ENCODE results near the gene BHLHA15. TPM values are rescaled to one million over a fixed set of nuclear protein-coding genes. Genes with fewer than 3 reads are reported as not detected.

The BHLHA15 gene
- polyA plus RNA-seq, 1 donor (not counting 4 experiments of a cell fraction or from before 2014, with no cell fraction given), result not detected

DNA sequence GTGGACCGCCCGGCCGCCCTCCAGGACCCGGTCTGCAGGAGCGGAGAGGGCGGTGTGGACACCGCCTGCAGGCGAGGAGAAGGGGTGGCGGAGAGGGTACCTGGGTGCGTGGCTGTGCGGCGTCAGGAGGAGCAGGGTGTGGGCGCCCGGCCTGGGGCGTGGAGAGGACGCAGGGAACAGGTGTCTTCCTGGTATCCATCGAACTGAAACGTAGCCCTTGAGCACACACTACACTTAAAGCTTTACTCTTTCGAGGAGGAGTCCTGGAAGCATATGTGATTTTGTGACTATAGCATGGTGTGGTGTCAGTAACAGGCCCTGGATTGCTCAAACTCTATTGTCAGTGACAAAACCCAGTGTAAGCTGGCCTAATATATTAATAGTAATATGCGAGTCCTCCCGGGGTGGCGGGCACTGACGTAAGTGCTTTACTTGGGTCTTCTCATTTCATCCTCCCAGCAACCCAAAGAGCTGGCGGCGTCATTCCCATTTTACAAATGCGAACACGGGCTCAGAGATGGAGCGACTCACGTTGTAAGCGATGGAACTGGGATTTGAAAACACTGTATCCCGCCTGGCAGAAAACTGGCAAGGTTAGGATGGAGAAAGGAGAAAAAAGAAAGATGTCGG lies 41.3 kb downstream of the BHLHA15 start:
- H3K36me3 ChIP-seq (ENCODE audit: control insufficient read depth in 2 of 2, extremely low read depth in 1 of 2, insufficient read depth in 2 of 2, low read length in 2 of 2), result peaks cover 0 to 5% of the 10 kb centered on the region in 2 experiments
- H3K9me1 ChIP-seq (ENCODE audit: control insufficient read depth, extremely low read depth, insufficient read depth, low read length), result no peaks in the 10 kb centered on the region
- H3K4me3 ChIP-seq (ENCODE audit: control insufficient read depth in 2 of 3, extremely low read depth in 1 of 3, insufficient read depth in 2 of 3, low read depth in 1 of 3, low read length in 3 of 3), result peak overlapping the region; percentile 79 to 96 (median 88)
- peak overlapping the region; percentile 80 for H3K9ac ChIP-seq (ENCODE audit: control insufficient read depth, extremely low read depth, insufficient read depth, low read length)
- DNase-seq (ENCODE audit: low read depth, low spot score) (no peak), FAIRE-seq (no peak)
- no peaks in the 10 kb centered on the region for H4K20me1 ChIP-seq (ENCODE audit: control insufficient read depth, extremely low read depth, insufficient read depth, low read length)
- peak overlapping the region; percentile 81 for H3K4me2 ChIP-seq (ENCODE audit: control insufficient read depth, extremely low read depth, insufficient read depth, low read depth, low read length)
- no peaks in the 10 kb centered on the region for H3K27me3 ChIP-seq (ENCODE audit: control insufficient read depth, extremely low read depth, insufficient read depth, low read length)
- no peaks in the 10 kb centered on the region for H3K9me3 ChIP-seq (ENCODE audit: control insufficient read depth, low read depth, low read length)
- H3K4me1 ChIP-seq (ENCODE audit: control insufficient read depth, extremely low read depth, insufficient read depth, low read length), result peaks cover 8% of the 10 kb centered on the region
- peak overlapping the region; percentile 94 for H2AFZ ChIP-seq (ENCODE audit: control insufficient read depth, low read length)
- no peak for TF ChIP-seq EZH2 (IDR thresholded peaks at IDR 0.05; ENCODE audit: low read length)
- TF ChIP-seq, protein P1, sequence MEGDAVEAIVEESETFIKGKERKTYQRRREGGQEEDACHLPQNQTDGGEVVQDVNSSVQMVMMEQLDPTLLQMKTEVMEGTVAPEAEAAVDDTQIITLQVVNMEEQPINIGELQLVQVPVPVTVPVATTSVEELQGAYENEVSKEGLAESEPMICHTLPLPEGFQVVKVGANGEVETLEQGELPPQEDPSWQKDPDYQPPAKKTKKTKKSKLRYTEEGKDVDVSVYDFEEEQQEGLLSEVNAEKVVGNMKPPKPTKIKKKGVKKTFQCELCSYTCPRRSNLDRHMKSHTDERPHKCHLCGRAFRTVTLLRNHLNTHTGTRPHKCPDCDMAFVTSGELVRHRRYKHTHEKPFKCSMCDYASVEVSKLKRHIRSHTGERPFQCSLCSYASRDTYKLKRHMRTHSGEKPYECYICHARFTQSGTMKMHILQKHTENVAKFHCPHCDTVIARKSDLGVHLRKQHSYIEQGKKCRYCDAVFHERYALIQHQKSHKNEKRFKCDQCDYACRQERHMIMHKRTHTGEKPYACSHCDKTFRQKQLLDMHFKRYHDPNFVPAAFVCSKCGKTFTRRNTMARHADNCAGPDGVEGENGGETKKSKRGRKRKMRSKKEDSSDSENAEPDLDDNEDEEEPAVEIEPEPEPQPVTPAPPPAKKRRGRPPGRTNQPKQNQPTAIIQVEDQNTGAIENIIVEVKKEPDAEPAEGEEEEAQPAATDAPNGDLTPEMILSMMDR (optimal IDR thresholded peaks at IDR 0.05 in 1 of 3, IDR thresholded peaks at IDR 0.05 in 1 of 3, conservative IDR thresholded peaks at IDR 0.05 in 1 of 3; ENCODE audit: extremely low read depth in 1 of 3, insufficient read depth in 2 of 3, low read length in 3 of 3), result peak in 1 of 3 experiments; percentile 21
- dilution Hi-C loops (cut with MboI; ENCODE audit: extremely low pct_ligation_motif_present, low sequenced_read_pairs), result no loop called here
- peak overlapping the region; percentile 46 for H3K27ac ChIP-seq (ENCODE audit: control insufficient read depth, insufficient read depth, low read length)
- H3K79me2 ChIP-seq (ENCODE audit: control insufficient read depth, insufficient read depth, low read length), result peaks cover 17% of the 10 kb centered on the region

DNA sequence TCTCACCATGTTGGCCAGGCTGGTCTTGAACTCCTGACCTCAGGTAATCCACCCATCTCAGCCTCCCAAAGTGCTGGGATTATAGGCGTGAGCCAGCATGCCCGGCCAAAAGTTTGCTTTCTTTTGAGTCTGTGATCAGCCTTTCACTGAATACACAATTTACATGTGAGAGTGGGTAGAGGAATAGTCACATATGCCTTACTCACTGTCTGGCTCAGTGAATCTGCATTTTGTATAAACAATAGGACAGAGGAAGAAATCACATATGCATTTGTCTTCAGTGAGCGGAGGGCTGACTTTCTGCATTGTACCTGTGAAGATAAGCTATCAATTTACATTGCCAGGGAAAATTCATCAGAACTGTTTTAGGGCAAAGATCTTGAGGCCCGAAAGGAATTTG lies 43.3 kb downstream of the BHLHA15 start:
- Histone ChIP-seq H3K36me3 (ENCODE audit: control insufficient read depth in 2 of 2, extremely low read depth in 1 of 2, insufficient read depth in 2 of 2, low read length in 2 of 2) (peaks cover 0 to 7% of the 10 kb centered on the region in 2 experiments), H4K20me1 (ENCODE audit: control insufficient read depth, extremely low read depth, insufficient read depth, low read length) (no peaks in the 10 kb centered on the region), H3K9ac (ENCODE audit: control insufficient read depth, extremely low read depth, insufficient read depth, low read length) (no peak overlapping the region), H3K4me2 (ENCODE audit: control insufficient read depth, extremely low read depth, insufficient read depth, low read depth, low read length) (no peak overlapping the region), H3K4me3 (ENCODE audit: control insufficient read depth in 2 of 3, extremely low read depth in 1 of 3, insufficient read depth in 2 of 3, low read depth in 1 of 3, low read length in 3 of 3) (no peak overlapping the region), H3K27me3 (ENCODE audit: control insufficient read depth, extremely low read depth, insufficient read depth, low read length) (no peaks in the 10 kb centered on the region), H3K79me2 (ENCODE audit: control insufficient read depth, insufficient read depth, low read length) (peaks cover 17% of the 10 kb centered on the region), H3K9me1 (ENCODE audit: control insufficient read depth, extremely low read depth, insufficient read depth, low read length) (no peaks in the 10 kb centered on the region), H3K9me3 (ENCODE audit: control insufficient read depth, low read depth, low read length) (no peaks in the 10 kb centered on the region), H3K4me1 (ENCODE audit: control insufficient read depth, extremely low read depth, insufficient read depth, low read length) (peaks cover 6% of the 10 kb centered on the region), H3K27ac (ENCODE audit: control insufficient read depth, insufficient read depth, low read length) (no peak overlapping the region), H2AFZ (ENCODE audit: control insufficient read depth, low read length) (no peak overlapping the region)
- FAIRE-seq (no peak), DNase-seq (ENCODE audit: low read depth, low spot score) (no peak)
- dilution Hi-C loops (cut with MboI; ENCODE audit: extremely low pct_ligation_motif_present, low sequenced_read_pairs), result no loop called here
- TF ChIP-seq, protein P1 (optimal IDR thresholded peaks at IDR 0.05 in 1 of 3, IDR thresholded peaks at IDR 0.05 in 1 of 3, conservative IDR thresholded peaks at IDR 0.05 in 1 of 3; ENCODE audit: extremely low read depth in 1 of 3, insufficient read depth in 2 of 3, low read length in 3 of 3), result no peak
- no peak for TF ChIP-seq EZH2 (IDR thresholded peaks at IDR 0.05; ENCODE audit: low read length)
